GM12864 (cell line): ENCODE results near the gene CALB2.

ENCODE experiments used
- DNase-seq: peaks from one replicate; pipeline ENCODE4 v3.0.0-alpha.2; 2011; ENCODE audit warnings: low read depth
- H3K4me3 ChIP-seq: 2 replicates; pipeline ENCODE4 v1.5.1; 2011; ENCODE audit warnings: mild to moderate bottlenecking, low read depth, low read length, control low read depth
- TF ChIP-seq, protein P1 (sequence below): IDR thresholded peaks from 2 replicates; pipeline ENCODE4 v1.5.1; 2011; ENCODE audit warnings: low read depth, mild to moderate bottlenecking, moderate library complexity, low read length, control low read depth, inconsistent platforms; ENCODE audit errors: missing control alignments

CALB2 gene

DNA sequence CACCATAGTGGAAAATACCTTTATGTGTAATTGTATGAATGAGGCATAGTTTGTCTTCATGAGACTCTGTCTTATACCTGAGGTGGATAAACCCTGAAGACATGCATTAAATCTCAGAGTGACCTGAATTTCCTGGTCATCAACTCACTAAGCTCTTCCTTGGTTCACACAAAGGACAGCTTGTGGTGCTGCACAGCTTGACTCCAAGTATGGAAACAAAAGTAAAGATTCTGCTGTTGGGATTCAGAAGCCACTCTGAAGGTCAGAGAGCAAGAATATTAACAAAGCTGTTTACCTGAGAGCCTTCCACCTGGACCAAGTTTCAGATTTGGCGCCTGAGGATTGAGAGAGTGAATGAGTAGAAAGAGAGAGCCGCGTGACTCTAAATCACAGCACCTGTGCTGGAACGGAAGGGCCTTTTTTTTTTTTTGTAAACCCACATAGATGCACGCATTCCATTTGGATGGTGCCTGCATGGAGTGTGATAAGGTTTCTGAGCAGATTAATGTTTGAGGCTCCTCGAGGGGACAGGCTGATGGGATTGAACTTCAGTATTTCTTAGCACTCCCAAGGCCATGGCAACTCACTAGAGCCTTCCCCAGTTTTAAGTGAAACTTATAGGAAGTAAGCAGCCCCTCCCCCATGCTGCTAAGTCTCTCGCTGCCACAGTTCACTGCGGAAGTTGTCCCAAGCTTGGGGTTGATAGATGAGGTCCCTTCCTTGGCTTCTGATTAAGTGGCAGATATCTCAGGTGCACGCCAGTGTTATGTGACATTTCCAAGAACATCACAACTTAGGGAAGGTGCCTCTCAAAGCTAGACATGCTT is 28.7 kb downstream of the CALB2 start:
- TF ChIP-seq, protein P1, sequence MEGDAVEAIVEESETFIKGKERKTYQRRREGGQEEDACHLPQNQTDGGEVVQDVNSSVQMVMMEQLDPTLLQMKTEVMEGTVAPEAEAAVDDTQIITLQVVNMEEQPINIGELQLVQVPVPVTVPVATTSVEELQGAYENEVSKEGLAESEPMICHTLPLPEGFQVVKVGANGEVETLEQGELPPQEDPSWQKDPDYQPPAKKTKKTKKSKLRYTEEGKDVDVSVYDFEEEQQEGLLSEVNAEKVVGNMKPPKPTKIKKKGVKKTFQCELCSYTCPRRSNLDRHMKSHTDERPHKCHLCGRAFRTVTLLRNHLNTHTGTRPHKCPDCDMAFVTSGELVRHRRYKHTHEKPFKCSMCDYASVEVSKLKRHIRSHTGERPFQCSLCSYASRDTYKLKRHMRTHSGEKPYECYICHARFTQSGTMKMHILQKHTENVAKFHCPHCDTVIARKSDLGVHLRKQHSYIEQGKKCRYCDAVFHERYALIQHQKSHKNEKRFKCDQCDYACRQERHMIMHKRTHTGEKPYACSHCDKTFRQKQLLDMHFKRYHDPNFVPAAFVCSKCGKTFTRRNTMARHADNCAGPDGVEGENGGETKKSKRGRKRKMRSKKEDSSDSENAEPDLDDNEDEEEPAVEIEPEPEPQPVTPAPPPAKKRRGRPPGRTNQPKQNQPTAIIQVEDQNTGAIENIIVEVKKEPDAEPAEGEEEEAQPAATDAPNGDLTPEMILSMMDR: no peak
- no peak overlapping the region for H3K4me3 ChIP-seq
- no peak for DNase-seq

- DNase-seq: no peak
- no peak overlapping the region for H3K4me3 ChIP-seq
- TF ChIP-seq, protein P1: no peak
Measured at GRCh38 chr16:71389330-71389729, 30.8 kb downstream of the CALB2 start.

GRCh38 chr16:71396594-71396993 is 38.1 kb downstream of the CALB2 start:
- no peak for DNase-seq
- no peak overlapping the region for H3K4me3 ChIP-seq
- TF ChIP-seq, protein P1: no peak

- no peak overlapping the region for H3K4me3 ChIP-seq
- DNase-seq: no peak
- TF ChIP-seq, protein P1: no peak
Measured at GRCh38 chr16:71399801-71400563, 41.5 kb downstream of the CALB2 start.

GRCh38 chr16:71402007-71402406 is 43.5 kb downstream of the CALB2 start:
- DNase-seq: no peak
- TF ChIP-seq, protein P1: no peak
- H3K4me3 ChIP-seq: no peak overlapping the region

DNA sequence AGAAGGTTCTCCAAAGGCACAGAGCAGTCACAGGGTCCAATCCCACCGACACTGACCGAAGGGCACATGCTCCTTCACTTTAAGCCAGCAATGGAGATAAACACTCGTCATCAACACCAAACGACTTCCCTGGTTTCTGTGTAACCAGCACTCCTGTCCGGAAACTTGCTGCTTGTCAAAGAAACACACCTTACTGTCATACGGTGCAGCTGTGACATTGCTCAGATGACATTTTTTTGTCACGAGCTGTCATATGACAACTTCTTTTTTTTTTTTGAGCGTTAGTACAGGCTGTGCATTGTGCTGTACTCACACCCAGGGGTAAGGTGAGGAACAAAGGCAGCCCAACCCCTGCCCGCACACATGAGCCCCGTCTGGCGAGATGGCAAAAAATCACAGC is 44.2 kb downstream of the CALB2 start:
- no peak overlapping the region for H3K4me3 ChIP-seq
- TF ChIP-seq, protein P1: no peak

More for the DNA sequence above, 44.2 kb downstream of the CALB2 start:
- no peak for DNase-seq
